Fibroblast of villous mesenchyme (primary cell): ENCODE results near the gene TUBGCP3. TPM values are rescaled to one million over a fixed set of nuclear protein-coding genes. Genes with fewer than 3 reads are reported as not detected.
A peak's percentile ranks its signal among the peaks of the same experiment; 100 is the strongest.

Source experiments
- DNase-seq: peaks from one replicate; pipeline ENCODE4 v3.0.0-alpha.2; 2010; ENCODE audit warnings: low read depth
- H3K4me3 ChIP-seq: 2 replicates; pipeline ENCODE4 v1.5.1; 2011; ENCODE audit warnings: low read depth, mild to moderate bottlenecking, low read length
- total RNA-seq: library from RNA; depleted of rRNA; stranded (reverse); fragments of >200 nt; gene quantifications from 2 replicates; pipeline ENCODE4 v1.2.3, GENCODE V29; 2012
- TF ChIP-seq, protein P1 (sequence below): IDR thresholded peaks from 2 replicates; pipeline ENCODE4 v1.5.1; 2012; ENCODE audit warnings: low read depth, mild to moderate bottlenecking, low read length; ENCODE audit not compliant: insufficient read depth

TUBGCP3 gene
- total RNA-seq, 1 donor = 15.5 TPM

DNA sequence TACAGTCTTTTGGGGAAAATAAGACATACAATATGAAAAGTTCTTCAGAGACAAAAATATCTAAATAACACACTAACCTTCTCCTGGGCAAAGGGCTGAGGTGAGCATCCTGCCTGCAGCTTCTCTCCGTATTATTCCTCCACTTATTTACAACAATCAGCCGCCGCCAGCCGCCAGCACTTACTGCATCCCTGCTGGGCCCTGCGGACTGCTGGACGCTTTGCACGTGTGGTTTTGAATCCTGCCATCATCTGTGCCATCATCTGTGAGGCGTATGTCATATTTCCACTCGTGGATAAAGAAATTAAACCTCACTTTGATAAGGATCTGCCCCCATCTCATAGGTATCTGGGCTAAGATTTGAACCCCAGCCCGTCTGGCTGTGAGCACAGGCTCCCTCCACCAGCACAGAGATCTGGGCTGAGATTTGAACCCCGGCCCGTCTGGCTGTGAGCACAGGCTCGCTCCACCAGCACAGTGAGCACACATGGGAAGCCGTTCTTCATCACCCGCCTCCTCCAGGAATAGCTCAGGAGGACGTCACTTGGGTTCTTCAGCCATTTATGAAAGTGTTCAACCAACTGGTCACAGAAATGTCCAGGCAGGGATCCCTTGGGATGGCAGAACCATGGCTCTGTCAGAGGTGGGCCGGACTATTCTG, 35.2 kb upstream of the TUBGCP3 start:
- H3K4me3 ChIP-seq = no peak overlapping the region
- no peak for DNase-seq
- TF ChIP-seq, protein P1, sequence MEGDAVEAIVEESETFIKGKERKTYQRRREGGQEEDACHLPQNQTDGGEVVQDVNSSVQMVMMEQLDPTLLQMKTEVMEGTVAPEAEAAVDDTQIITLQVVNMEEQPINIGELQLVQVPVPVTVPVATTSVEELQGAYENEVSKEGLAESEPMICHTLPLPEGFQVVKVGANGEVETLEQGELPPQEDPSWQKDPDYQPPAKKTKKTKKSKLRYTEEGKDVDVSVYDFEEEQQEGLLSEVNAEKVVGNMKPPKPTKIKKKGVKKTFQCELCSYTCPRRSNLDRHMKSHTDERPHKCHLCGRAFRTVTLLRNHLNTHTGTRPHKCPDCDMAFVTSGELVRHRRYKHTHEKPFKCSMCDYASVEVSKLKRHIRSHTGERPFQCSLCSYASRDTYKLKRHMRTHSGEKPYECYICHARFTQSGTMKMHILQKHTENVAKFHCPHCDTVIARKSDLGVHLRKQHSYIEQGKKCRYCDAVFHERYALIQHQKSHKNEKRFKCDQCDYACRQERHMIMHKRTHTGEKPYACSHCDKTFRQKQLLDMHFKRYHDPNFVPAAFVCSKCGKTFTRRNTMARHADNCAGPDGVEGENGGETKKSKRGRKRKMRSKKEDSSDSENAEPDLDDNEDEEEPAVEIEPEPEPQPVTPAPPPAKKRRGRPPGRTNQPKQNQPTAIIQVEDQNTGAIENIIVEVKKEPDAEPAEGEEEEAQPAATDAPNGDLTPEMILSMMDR = no peak

DNA sequence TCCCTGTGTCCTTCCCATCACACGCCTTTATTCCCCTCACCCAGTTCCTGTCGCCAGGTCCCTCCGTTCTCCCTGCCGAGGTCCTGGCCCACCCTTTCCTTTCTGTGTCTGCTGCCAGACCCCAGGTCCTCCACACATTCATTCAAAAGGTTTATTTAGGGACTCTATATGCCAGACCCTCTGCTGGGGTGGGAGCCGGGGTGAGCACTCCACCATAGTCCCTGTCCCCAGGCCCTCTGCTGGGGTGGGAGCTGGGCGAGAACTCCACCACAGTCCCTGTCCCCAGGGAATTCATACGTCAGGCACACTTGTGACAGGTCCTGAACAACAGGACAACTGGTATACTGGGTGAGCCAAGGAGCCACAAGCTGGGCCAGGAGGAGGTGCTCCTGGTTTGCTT, 34.4 kb upstream of the TUBGCP3 start:
- TF ChIP-seq, protein P1 = no peak
- H3K4me3 ChIP-seq = no peak overlapping the region
- DNase-seq = no peak

DNA sequence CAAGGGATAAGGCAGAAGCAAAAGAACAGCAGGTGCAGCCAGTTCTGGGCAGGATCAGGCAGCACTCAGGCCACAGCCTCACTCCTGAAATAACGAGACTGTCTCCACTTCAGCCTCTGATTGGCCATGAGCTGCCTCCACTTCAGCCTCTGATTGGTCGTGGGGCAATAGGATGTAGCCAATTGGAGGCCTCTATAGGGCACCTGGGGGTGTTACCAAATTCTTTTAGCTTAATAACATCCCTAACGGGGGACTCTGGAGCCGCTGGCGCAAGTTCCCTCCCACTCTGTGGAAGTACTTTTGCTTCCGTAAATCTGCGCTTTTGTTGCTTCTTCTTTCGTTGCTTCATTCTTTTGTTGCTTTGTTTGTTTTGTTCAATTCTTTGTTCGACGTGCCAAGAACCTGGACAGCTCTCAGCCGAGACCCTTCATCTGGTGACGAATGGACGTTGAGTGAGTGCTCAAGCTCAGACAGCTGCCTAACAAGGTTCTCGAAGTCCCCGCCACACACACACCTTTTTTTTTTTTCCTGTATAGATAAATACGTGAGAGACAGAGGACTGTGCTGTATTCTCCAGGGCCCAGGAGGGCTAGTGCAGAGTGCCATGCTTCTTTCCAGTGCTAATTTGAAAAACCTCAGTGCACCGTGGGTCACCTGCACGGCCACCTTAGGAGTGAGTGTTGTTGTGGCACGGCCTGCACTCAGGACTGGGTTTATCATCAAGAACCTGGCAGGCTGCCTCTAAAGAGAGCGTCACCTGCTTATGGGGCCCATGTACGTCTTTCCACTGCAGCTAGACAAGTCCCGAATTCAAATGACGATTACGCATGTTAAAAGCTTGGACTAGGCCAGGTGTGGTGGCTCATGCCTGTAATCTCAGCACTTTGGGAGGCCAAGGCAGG, 32.0 kb upstream of the TUBGCP3 start:
- no peak overlapping the region for H3K4me3 ChIP-seq
- DNase-seq = peak; percentile 14
- TF ChIP-seq, protein P1 = no peak

DNA sequence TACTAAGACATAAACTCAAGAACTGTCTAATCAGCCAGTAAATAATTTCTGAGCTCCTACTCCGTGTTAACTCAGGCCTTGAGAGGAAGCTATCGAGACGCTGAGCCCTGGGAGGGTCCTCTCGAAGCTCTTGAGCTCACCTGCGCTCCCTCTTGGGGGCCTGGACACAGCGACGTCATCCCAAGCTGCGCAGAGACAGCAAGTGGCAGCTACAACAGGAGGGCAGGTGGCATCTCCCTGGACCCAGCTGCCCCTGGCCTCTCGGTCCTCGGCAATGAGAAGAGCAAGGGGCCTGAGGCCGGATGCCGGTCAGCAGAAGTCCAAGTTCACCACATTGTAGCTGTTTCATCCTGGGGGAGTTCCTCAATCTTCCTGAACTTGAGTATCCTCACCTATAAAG, 30.5 kb upstream of the TUBGCP3 start:
- no peak for DNase-seq
- no peak overlapping the region for H3K4me3 ChIP-seq
- TF ChIP-seq, protein P1 = no peak

DNA sequence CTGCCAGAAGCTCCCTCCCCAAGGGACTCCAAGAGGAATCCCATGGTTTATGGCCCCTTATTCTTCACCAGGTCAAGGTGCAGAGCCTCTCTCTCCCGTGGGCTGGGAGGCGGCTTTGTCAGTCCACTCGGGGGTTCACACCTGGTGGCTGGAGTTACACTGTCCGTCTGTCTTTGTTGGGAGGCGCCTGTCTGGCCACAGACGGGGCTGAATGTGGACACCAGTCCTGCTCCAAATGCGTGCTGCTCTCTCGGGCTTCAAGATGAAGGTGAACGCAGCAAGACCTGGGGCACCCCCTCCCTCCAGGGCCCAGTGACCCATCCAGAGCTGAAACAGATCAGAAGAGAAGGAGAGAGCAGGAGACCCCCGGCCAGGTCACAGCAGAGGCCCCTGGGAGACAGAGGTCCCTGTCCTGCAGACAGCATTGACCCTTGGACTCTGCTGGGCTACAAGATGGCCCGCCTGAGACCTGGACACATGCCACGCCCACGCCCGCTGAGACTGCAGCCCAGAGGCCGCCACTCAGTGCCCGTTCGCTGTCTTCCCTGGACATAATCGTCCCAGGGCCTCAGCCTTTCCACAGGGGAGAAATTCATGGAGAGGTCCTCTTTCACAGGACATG, 29.9 kb upstream of the TUBGCP3 start:
- DNase-seq = no peak
- TF ChIP-seq, protein P1 = no peak
- H3K4me3 ChIP-seq = no peak overlapping the region

DNA sequence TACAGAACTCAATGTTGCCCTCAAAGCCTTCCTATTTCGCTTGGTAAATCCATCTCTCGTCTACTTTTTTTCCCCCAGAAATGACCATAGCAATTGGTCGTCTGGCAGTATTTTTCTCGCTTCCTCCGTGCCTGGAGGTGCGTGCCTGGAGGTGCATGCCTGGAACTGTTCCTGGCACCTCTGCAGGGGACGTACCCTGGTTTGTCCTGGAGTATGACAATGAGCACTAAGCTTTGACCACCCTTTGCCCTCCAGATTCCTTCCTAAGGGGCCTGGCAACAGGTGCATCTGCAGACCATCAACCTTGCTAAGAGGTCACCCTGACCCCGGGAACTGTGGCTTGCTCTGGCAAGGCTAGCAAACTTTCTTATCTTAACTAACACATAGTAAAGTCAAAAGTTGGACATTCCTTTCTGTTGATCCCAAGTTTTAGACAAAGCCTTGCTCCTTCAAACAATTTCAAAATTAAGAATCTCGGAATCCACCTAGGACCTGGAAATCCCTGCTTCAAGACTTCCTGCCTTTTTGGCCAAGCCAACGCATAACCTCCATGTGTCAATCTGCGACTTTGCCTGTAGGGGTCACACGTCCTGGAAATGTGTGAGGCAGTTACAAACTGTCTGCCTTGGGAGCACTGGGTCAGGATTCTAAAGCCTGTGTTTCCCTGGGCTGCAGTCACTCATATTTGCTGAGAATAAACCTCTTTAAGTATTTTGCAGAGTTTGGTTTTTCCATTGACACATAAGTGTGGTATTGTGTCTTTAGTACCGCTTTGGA, 28.8 kb upstream of the TUBGCP3 start:
- DNase-seq = peak; percentile 59
- no peak overlapping the region for H3K4me3 ChIP-seq
- TF ChIP-seq, protein P1 = peak; percentile 72
